H9 (cell line): ENCODE measurements around the gene EPGN. TPM values are rescaled to one million over a fixed set of nuclear protein-coding genes. Genes with fewer than 3 reads are reported as not detected.

ENCODE experiments used
- DNase-seq: peaks from one replicate; pipeline ENCODE4 v3.0.0-alpha.2; 2017
- H2AFZ ChIP-seq: one replicate; pipeline ENCODE4 v1.6.1; 2013; ENCODE audit warnings: mild to moderate bottlenecking, low read length, control low read depth, moderate library complexity
- H2AK5ac ChIP-seq: 2 replicates; pipeline ENCODE4 v1.6.1; 2013; ENCODE audit warnings: low read length, control low read depth, mixed read lengths; ENCODE audit not compliant: insufficient read length
- H2BK120ac ChIP-seq: one replicate; pipeline ENCODE4 v1.6.1; 2013; ENCODE audit warnings: low read depth, mild to moderate bottlenecking, low read length, control low read depth, inconsistent platforms; ENCODE audit not compliant: poor library complexity, severe bottlenecking
- H2BK12ac ChIP-seq: 2 replicates; pipeline ENCODE4 v1.6.1; 2013; ENCODE audit warnings: low read length, control low read depth, mixed read lengths, low read depth; ENCODE audit not compliant: insufficient read length
- H2BK15ac ChIP-seq: 2 replicates; pipeline ENCODE4 v1.6.1; 2013; ENCODE audit warnings: low read depth, low read length, control low read depth
- H2BK20ac ChIP-seq: one replicate; pipeline ENCODE4 v1.6.1; 2013; ENCODE audit warnings: low read depth, mild to moderate bottlenecking, low read length, control low read depth, inconsistent platforms; ENCODE audit not compliant: poor library complexity, severe bottlenecking
- H2BK5ac ChIP-seq: 2 replicates; pipeline ENCODE4 v1.6.1; 2013; ENCODE audit warnings: low read length, control low read depth, mixed read lengths; ENCODE audit not compliant: insufficient read length
- H3K14ac ChIP-seq: 2 replicates; pipeline ENCODE4 v1.6.1; 2013; ENCODE audit warnings: low read length, control low read depth; ENCODE audit not compliant: insufficient read depth
- H3K18ac ChIP-seq: 2 replicates; pipeline ENCODE4 v1.6.1; 2013; ENCODE audit warnings: low read depth, mild to moderate bottlenecking, mixed read lengths, low read length, control low read depth; ENCODE audit not compliant: insufficient read length
- H3K23ac ChIP-seq: 2 replicates; pipeline ENCODE4 v1.6.1; 2013; ENCODE audit warnings: low read length, control low read depth, mixed read lengths, low read depth; ENCODE audit not compliant: insufficient read length
- H3K23me2 ChIP-seq: 2 replicates; pipeline ENCODE4 v1.6.1; 2013; ENCODE audit warnings: low read depth, mild to moderate bottlenecking, mixed read lengths, low read length, control low read depth; ENCODE audit not compliant: insufficient read length, poor library complexity, severe bottlenecking
- H3K27ac ChIP-seq: 2 replicates; pipeline ENCODE4 v1.5.1; 2013; ENCODE audit warnings: low read length, control low read depth, mixed read lengths, low read depth; ENCODE audit not compliant: insufficient read length
- H3K27me3 ChIP-seq: 2 replicates; pipeline ENCODE4 v1.6.1; 2013; ENCODE audit warnings: low read length, control low read depth, inconsistent platforms; ENCODE audit not compliant: insufficient read depth
- H3K4ac ChIP-seq: 2 replicates; pipeline ENCODE4 v1.6.1; 2013; ENCODE audit warnings: low read depth, mild to moderate bottlenecking, control low read depth, inconsistent platforms, low read length, moderate library complexity
- H3K4me1 ChIP-seq: 2 replicates; pipeline ENCODE4 v1.6.1; 2013; ENCODE audit warnings: low read length, control low read depth, inconsistent platforms; ENCODE audit not compliant: insufficient read depth
- H3K4me2 ChIP-seq: 2 replicates; pipeline ENCODE4 v1.6.1; 2013; ENCODE audit warnings: low read length, control low read depth, mixed read lengths; ENCODE audit not compliant: insufficient read length, insufficient read depth
- H3K56ac ChIP-seq: 2 replicates; pipeline ENCODE4 v1.6.1; 2013; ENCODE audit warnings: low read depth, mild to moderate bottlenecking, mixed read lengths, low read length, control low read depth; ENCODE audit not compliant: insufficient read length
- H3K79me1 ChIP-seq: 2 replicates; pipeline ENCODE4 v1.6.1; 2013; ENCODE audit warnings: low read depth, mild to moderate bottlenecking, moderate library complexity, low read length, control low read depth, inconsistent platforms; ENCODE audit not compliant: insufficient read depth, poor library complexity, severe bottlenecking
- H3K79me2 ChIP-seq: 2 replicates; pipeline ENCODE4 v1.6.1; 2013; ENCODE audit warnings: low read length, control low read depth, inconsistent platforms; ENCODE audit not compliant: insufficient read depth
- H3K9ac ChIP-seq: 2 replicates; pipeline ENCODE4 v1.6.1; 2013; ENCODE audit warnings: low read length, control low read depth, mixed read lengths; ENCODE audit not compliant: insufficient read length; ENCODE audit errors: extremely low read depth
- H3K9me3 ChIP-seq: one replicate; pipeline ENCODE4 v1.6.1; 2013; ENCODE audit warnings: low read depth, low read length, inconsistent platforms; ENCODE audit not compliant: control insufficient read depth
- H3T11ph ChIP-seq: one replicate; pipeline ENCODE4 v1.6.1; 2013; ENCODE audit warnings: mild to moderate bottlenecking, low read length, control low read depth, inconsistent platforms
- H4K20me1 ChIP-seq: one replicate; pipeline ENCODE4 v1.6.1; 2013; ENCODE audit not compliant: control insufficient read depth, insufficient read length, insufficient read depth
- H4K5ac ChIP-seq: 2 replicates; pipeline ENCODE4 v1.6.1; 2013; ENCODE audit warnings: low read depth, mild to moderate bottlenecking, mixed read lengths, low read length, control low read depth; ENCODE audit not compliant: insufficient read length
- H4K8ac ChIP-seq: replicated peaks from 2 replicates; pipeline ENCODE4 v1.6.1; 2013; ENCODE audit warnings: low read length, control low read depth, mixed read lengths, low read depth; ENCODE audit not compliant: insufficient read length
- H4K91ac ChIP-seq: 2 replicates; pipeline ENCODE4 v1.6.1; 2013; ENCODE audit warnings: low read depth, mild to moderate bottlenecking, moderate library complexity, mixed read lengths, low read length, control low read depth; ENCODE audit not compliant: insufficient read length
- H3K27ac Mint-ChIP-seq, 3 experiments: 2 replicates in 2 of 3; 3 replicates in 1 of 3; pipeline ENCODE4 v1.8.0; 2020 to 2021; ENCODE audit warnings: mixed read lengths in 3 of 3, mild to moderate bottlenecking in 1 of 3, moderate library complexity in 1 of 3
- H3K27me3 Mint-ChIP-seq: 2 replicates; pipeline ENCODE4 v1.8.0; 2021; ENCODE audit warnings: low read depth, mild to moderate bottlenecking, moderate library complexity, mixed read lengths
- H3K36me3 Mint-ChIP-seq, 3 experiments: 2 replicates in 2 of 3; 3 replicates in 1 of 3; pipeline ENCODE4 v1.8.0; 2020 to 2021; ENCODE audit warnings: low read depth in 3 of 3, mixed read lengths in 3 of 3; ENCODE audit not compliant: insufficient read depth in 1 of 3
- H3K4me1 Mint-ChIP-seq, 2 experiments: 2 replicates each; pipeline ENCODE4 v1.8.0; 2020; ENCODE audit warnings: mixed read lengths in 2 of 2
- H3K4me3 Mint-ChIP-seq, 2 experiments: 2 replicates in 1 of 2; 3 replicates in 1 of 2; pipeline ENCODE4 v1.8.0; 2020 to 2021; ENCODE audit warnings: mild to moderate bottlenecking in 2 of 2, mixed read lengths in 2 of 2, moderate library complexity in 1 of 2
- H3K9me3 Mint-ChIP-seq, 2 experiments: 2 replicates in 1 of 2; 3 replicates in 1 of 2; pipeline ENCODE4 v1.8.0; 2020; ENCODE audit warnings: mild to moderate bottlenecking in 2 of 2, mixed read lengths in 2 of 2, moderate library complexity in 1 of 2
- WGBS: extraction: QIAGEN DNeasy Blood & Tissue Kit; methylation state at CpG from one replicate; pipeline ENCODE4 v1.1.7; 2013; ENCODE audit warnings: missing lambda C conversion rate, low lambda C conversion rate, mixed read lengths; ENCODE audit not compliant: insufficient read length; ENCODE audit errors: extremely low coverage; 5-methylcytosine and 5-hydroxymethylcytosine counted together
- total RNA-seq: library from RNA; stranded (reverse); gene quantifications from 2 replicates; pipeline ENCODE4 v1.2.1, GENCODE V29; 2021
- TF ChIP-seq, protein P1 (sequence below): fragments of 200-600 bp; sonication (generic); conservative IDR thresholded peaks from 3 replicates; pipeline ENCODE4 v1.8.0; 2021; ENCODE audit warnings: antibody characterized with exemption, mild to moderate bottlenecking

EPGN gene
- total RNA-seq, 1 experiment from 2014 or later: not detected

DNA sequence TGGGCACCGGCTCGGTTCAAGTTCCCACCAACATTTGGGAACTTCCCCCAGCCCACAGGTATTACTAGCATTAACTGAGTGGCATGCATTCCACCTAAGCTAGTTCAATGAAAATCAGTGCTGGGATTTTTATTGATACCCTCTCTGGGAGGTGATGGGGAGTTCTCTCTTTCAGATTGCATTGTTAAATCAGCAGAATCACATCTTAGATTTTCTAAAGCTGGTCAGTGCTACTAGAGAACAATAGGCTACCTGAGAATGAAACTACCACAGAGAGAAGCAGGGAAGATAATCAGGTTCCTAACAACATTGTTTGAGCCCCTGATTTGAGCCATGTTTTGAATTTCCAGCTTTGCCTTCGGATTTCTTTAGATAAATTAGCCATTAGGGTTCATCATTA is 16.0 kb downstream of the EPGN start:
- Histone ChIP-seq H3K23ac (no peak overlapping the region), H2AK5ac (no peak overlapping the region), H2BK20ac (no peak overlapping the region), H2BK12ac (no peak overlapping the region), H2BK15ac (no peak overlapping the region), H4K91ac (no peak overlapping the region), H3K18ac (no peak overlapping the region), H3K79me1 (no peaks in the 10 kb centered on the region), H3K23me2 (no peaks in the 10 kb centered on the region), H3K56ac (no peak overlapping the region), H4K5ac (no peak overlapping the region), H3K9me3 (no peaks in the 10 kb centered on the region), H3K79me2 (no peaks in the 10 kb centered on the region), H4K8ac (no peak overlapping the region), H3K27me3 (no peaks in the 10 kb centered on the region), H2BK5ac (no peak overlapping the region), H3K14ac (no peak overlapping the region), H2AFZ (no peak overlapping the region), H3K4me2 (no peak overlapping the region), H3K9ac (no peak overlapping the region), H3K27ac (no peak overlapping the region), H4K20me1 (no peaks in the 10 kb centered on the region), H3T11ph (no peak overlapping the region), H3K4ac (no peak overlapping the region), H3K4me1 (peaks cover 3% of the 10 kb centered on the region; the same call in 1 of the 2 replicates), H2BK120ac (no peak overlapping the region)
- Mint-ChIP-seq H3K36me3 (peaks cover 0 to 3% (median 0%) of the 10 kb centered on the region in 3 experiments; a peak in 1 of 7 replicates), H3K27ac (no peak overlapping the region), H3K27me3 (no peaks in the 10 kb centered on the region), H3K4me3 (no peak overlapping the region), H3K4me1 (peaks cover 19 to 21% of the 10 kb centered on the region in 2 experiments), H3K9me3 (peaks cover 0 to 4% of the 10 kb centered on the region in 2 experiments; a peak in 1 of 5 replicates)
- no CpG with 5 or more reads among the region's 3 CpGs for WGBS
- no peak for DNase-seq
- TF ChIP-seq, protein P1, sequence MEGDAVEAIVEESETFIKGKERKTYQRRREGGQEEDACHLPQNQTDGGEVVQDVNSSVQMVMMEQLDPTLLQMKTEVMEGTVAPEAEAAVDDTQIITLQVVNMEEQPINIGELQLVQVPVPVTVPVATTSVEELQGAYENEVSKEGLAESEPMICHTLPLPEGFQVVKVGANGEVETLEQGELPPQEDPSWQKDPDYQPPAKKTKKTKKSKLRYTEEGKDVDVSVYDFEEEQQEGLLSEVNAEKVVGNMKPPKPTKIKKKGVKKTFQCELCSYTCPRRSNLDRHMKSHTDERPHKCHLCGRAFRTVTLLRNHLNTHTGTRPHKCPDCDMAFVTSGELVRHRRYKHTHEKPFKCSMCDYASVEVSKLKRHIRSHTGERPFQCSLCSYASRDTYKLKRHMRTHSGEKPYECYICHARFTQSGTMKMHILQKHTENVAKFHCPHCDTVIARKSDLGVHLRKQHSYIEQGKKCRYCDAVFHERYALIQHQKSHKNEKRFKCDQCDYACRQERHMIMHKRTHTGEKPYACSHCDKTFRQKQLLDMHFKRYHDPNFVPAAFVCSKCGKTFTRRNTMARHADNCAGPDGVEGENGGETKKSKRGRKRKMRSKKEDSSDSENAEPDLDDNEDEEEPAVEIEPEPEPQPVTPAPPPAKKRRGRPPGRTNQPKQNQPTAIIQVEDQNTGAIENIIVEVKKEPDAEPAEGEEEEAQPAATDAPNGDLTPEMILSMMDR: no peak
